HG03280 (cell line): ENCODE results near the gene PRKAR1B.

Experiments used
- ATAC-seq: cut with Tn5 transposase; IDR thresholded peaks from one replicate; pipeline ENCODE4 v1.9.1; 2021; ENCODE audit warnings: mild to moderate bottlenecking, moderate library complexity; ENCODE audit not compliant: unreplicated experiment

PRKAR1B gene

GRCh38 chr7:725223-726005, 1.7 kb downstream of the PRKAR1B start:
- no peak for ATAC-seq

- no peak for ATAC-seq
Observed at GRCh38 chr7:724298-724697, 2.8 kb downstream of the PRKAR1B start.

- ATAC-seq, result no peak
Observed at GRCh38 chr7:723541-723940, 3.5 kb downstream of the PRKAR1B start.

- ATAC-seq, result no peak
Observed at GRCh38 chr7:721619-722248, 5.3 kb downstream of the PRKAR1B start.

- ATAC-seq, result no peak
Observed at GRCh38 chr7:716636-717035, 10.4 kb downstream of the PRKAR1B start.

- ATAC-seq, result no peak
Observed at GRCh38 chr7:716222-716621, 10.9 kb downstream of the PRKAR1B start.

- no peak for ATAC-seq
Observed at GRCh38 chr7:714251-714671, 12.8 kb downstream of the PRKAR1B start.

GRCh38 chr7:713488-714230, 13.4 kb downstream of the PRKAR1B start:
- ATAC-seq, result no peak

- no peak for ATAC-seq
Observed at GRCh38 chr7:713139-713457, 14.0 kb downstream of the PRKAR1B start.

GRCh38 chr7:712381-713138, 14.5 kb downstream of the PRKAR1B start:
- no peak for ATAC-seq

GRCh38 chr7:711922-712380, 15.1 kb downstream of the PRKAR1B start:
- no peak for ATAC-seq

GRCh38 chr7:711093-711921, 15.8 kb downstream of the PRKAR1B start:
- no peak for ATAC-seq

GRCh38 chr7:710161-710560, 16.9 kb downstream of the PRKAR1B start:
- ATAC-seq, result no peak

GRCh38 chr7:707296-708000, 19.6 kb downstream of the PRKAR1B start:
- ATAC-seq, result no peak

GRCh38 chr7:706721-707120, 20.4 kb downstream of the PRKAR1B start:
- no peak for ATAC-seq

- ATAC-seq, result no peak
Observed at GRCh38 chr7:703049-703448, 24.0 kb downstream of the PRKAR1B start.

GRCh38 chr7:701086-701671, 25.9 kb downstream of the PRKAR1B start:
- ATAC-seq, result no peak

- ATAC-seq, result no peak
Observed at GRCh38 chr7:699476-700170, 27.5 kb downstream of the PRKAR1B start.
